HEK293 (cell line): ENCODE data around the gene KIF9.

ENCODE experiments used
- CTCF ChIA-PET: fragments of 350-600 bp; formaldehyde crosslinking; extraction: SDS; loops from one replicate; lab custom pipeline; 2021; ENCODE audit warnings: antibody characterized with exemption; lab: Yijun Ruan, JAX
- POLR2A ChIA-PET: fragments of 300-600 bp; formaldehyde crosslinking; extraction: SDS; loops from one replicate; lab custom pipeline; 2020; ENCODE audit warnings: antibody characterized with exemption, inconsistent platforms; lab: Yijun Ruan, JAX
- H3K27ac ChIP-seq: fragments of 200-500 bp; sonication (Bioruptor generic); 2 replicates; pipeline ENCODE4 v1.5.1; 2014; ENCODE audit warnings: low read depth, low read length, control low read depth, inconsistent platforms; ENCODE audit errors: extremely low read depth
- H3K36me3 ChIP-seq, 2 experiments: fragments of 200-500 bp in 1 of 2; sonication (Bioruptor generic) in 1 of 2; 1 replicate in 1 of 2; 2 replicates in 1 of 2; pipeline ENCODE4 v1.5.1; 2014 to 2017; ENCODE audit warnings: inconsistent platforms in 2 of 2, low read length in 2 of 2; ENCODE audit not compliant: control insufficient read depth in 2 of 2, insufficient read depth in 1 of 2
- H3K4me1 ChIP-seq: fragments of 200-500 bp; sonication (Bioruptor generic); 2 replicates; pipeline ENCODE4 v1.5.1; 2014; ENCODE audit warnings: mild to moderate bottlenecking, low read length, inconsistent platforms; ENCODE audit not compliant: control insufficient read depth, insufficient read depth
- H3K4me3 ChIP-seq: 2 replicates; pipeline ENCODE4 v1.5.1; 2011; ENCODE audit warnings: low read depth, mild to moderate bottlenecking, control low read depth, low read length, moderate library complexity
- H3K9me3 ChIP-seq: fragments of 200-500 bp; sonication (Bioruptor generic); 2 replicates; pipeline ENCODE4 v1.5.1; 2014; ENCODE audit warnings: low read depth, low read length, inconsistent platforms; ENCODE audit not compliant: control insufficient read depth, insufficient read depth
- BCL11A ChIP-seq: fragments of 450-650 bp; formaldehyde crosslinking; IDR thresholded peaks from 2 replicates; pipeline ENCODE4 v1.5.1; 2016; ENCODE audit warnings: low read depth, missing biosample characterization, missing genetic modification characterization
- KLF8 ChIP-seq: fragments of 450-650 bp; formaldehyde crosslinking; IDR thresholded peaks from 2 replicates; pipeline ENCODE4 v1.5.1; 2016; ENCODE audit warnings: missing biosample characterization, missing genetic modification characterization
- OSR2 ChIP-seq: fragments of 450-650 bp; formaldehyde crosslinking; IDR thresholded peaks from 2 replicates; pipeline ENCODE4 v1.5.1; 2016; ENCODE audit warnings: missing biosample characterization, missing genetic modification characterization
- PRDM1 ChIP-seq: fragments of 450-650 bp; formaldehyde crosslinking; IDR thresholded peaks from 2 replicates; pipeline ENCODE4; 2016; ENCODE audit warnings: missing biosample characterization, missing genetic modification characterization
- SALL2 ChIP-seq: fragments of 450-650 bp; formaldehyde crosslinking; IDR thresholded peaks from 2 replicates; pipeline ENCODE4 v1.5.0; 2017; ENCODE audit warnings: missing biosample characterization, mild to moderate bottlenecking, missing genetic modification characterization, borderline replicate concordance
- SP7 ChIP-seq: fragments of 450-650 bp; formaldehyde crosslinking; IDR thresholded peaks from 2 replicates; pipeline ENCODE4 v1.5.1; 2016; ENCODE audit warnings: missing biosample characterization, missing genetic modification characterization
- ZBTB20 ChIP-seq: fragments of 450-650 bp; formaldehyde crosslinking; IDR thresholded peaks from 2 replicates; pipeline ENCODE4 v1.5.1; 2016; ENCODE audit warnings: missing biosample characterization, missing genetic modification characterization
- ZBTB48 ChIP-seq: fragments of 450-650 bp; formaldehyde crosslinking; IDR thresholded peaks from 2 replicates; pipeline ENCODE4 v1.5.1; 2016; ENCODE audit warnings: missing biosample characterization, missing genetic modification characterization
- ZFP69B ChIP-seq: fragments of 450-650 bp; formaldehyde crosslinking; IDR thresholded peaks from 2 replicates; pipeline ENCODE4 v1.5.1; 2016; ENCODE audit warnings: missing biosample characterization, missing genetic modification characterization
- ZNF155 ChIP-seq: fragments of 450-650 bp; formaldehyde crosslinking; IDR thresholded peaks from 2 replicates; pipeline ENCODE4 v1.5.1; 2016; ENCODE audit warnings: missing biosample characterization, missing genetic modification characterization
- ZNF175 ChIP-seq: fragments of 450-650 bp; formaldehyde crosslinking; IDR thresholded peaks from 2 replicates; pipeline ENCODE4 v1.5.1; 2016; ENCODE audit warnings: missing biosample characterization, missing genetic modification characterization
- ZNF354C ChIP-seq: fragments of 450-650 bp; formaldehyde crosslinking; IDR thresholded peaks from 2 replicates; pipeline ENCODE4 v1.5.1; 2016; ENCODE audit warnings: missing biosample characterization, missing genetic modification characterization, low read depth, borderline replicate concordance
- ZNF416 ChIP-seq: fragments of 450-650 bp; formaldehyde crosslinking; IDR thresholded peaks from 2 replicates; pipeline ENCODE4 v1.5.1; 2016; ENCODE audit warnings: missing biosample characterization, missing genetic modification characterization
- ZNF514 ChIP-seq: fragments of 450-650 bp; formaldehyde crosslinking; IDR thresholded peaks from 2 replicates; pipeline ENCODE4 v1.5.1; 2016; ENCODE audit warnings: missing biosample characterization, missing genetic modification characterization
- ZNF600 ChIP-seq: fragments of 450-650 bp; formaldehyde crosslinking; IDR thresholded peaks from 2 replicates; pipeline ENCODE4 v1.5.1; 2016; ENCODE audit warnings: missing biosample characterization, missing genetic modification characterization
- ZNF610 ChIP-seq: fragments of 450-650 bp; formaldehyde crosslinking; IDR thresholded peaks from 2 replicates; pipeline ENCODE4 v1.5.1; 2016; ENCODE audit warnings: missing biosample characterization, missing genetic modification characterization, borderline replicate concordance
- ZNF76 ChIP-seq: fragments of 450-650 bp; formaldehyde crosslinking; IDR thresholded peaks from 2 replicates; pipeline ENCODE4; 2016; ENCODE audit warnings: low read depth, missing biosample characterization, missing genetic modification characterization, borderline replicate concordance
- ZNF785 ChIP-seq: fragments of 450-650 bp; formaldehyde crosslinking; IDR thresholded peaks from 2 replicates; pipeline ENCODE4 v1.5.1; 2016; ENCODE audit warnings: missing biosample characterization, missing genetic modification characterization
- ZNF792 ChIP-seq: fragments of 450-650 bp; formaldehyde crosslinking; IDR thresholded peaks from 2 replicates; pipeline ENCODE4 v1.5.1; 2016; ENCODE audit warnings: missing biosample characterization, missing genetic modification characterization
- TF ChIP-seq, protein P1 (sequence below): fragments of 450-650 bp; formaldehyde crosslinking; IDR thresholded peaks from 2 replicates; pipeline ENCODE4 v1.5.0; 2017; ENCODE audit warnings: missing biosample characterization, missing genetic modification characterization, borderline replicate concordance
- TF ChIP-seq, protein P2 (sequence below): fragments of 450-650 bp; formaldehyde crosslinking; IDR thresholded peaks from 2 replicates; pipeline ENCODE4 v1.5.1; 2016; ENCODE audit warnings: missing biosample characterization, missing genetic modification characterization
- TF ChIP-seq, protein P3 (sequence below): fragments of 450-650 bp; IDR thresholded peaks from 2 replicates; pipeline ENCODE4 v1.5.1; 2018; ENCODE audit warnings: missing biosample characterization, mild to moderate bottlenecking, missing genetic modification characterization
- TF ChIP-seq, protein P4 (sequence below): fragments of 450-650 bp; formaldehyde crosslinking; IDR thresholded peaks from 2 replicates; pipeline ENCODE4 v1.5.1; 2017; ENCODE audit warnings: missing biosample characterization, mild to moderate bottlenecking, missing genetic modification characterization, moderate library complexity
- TF ChIP-seq, protein P5 (sequence below): fragments of 450-650 bp; formaldehyde crosslinking; IDR thresholded peaks from 2 replicates; pipeline ENCODE4 v1.5.1; 2017; ENCODE audit warnings: missing biosample characterization, missing genetic modification characterization
- TF ChIP-seq, protein P6 (sequence below): fragments of 450-650 bp; formaldehyde crosslinking; optimal IDR thresholded peaks from 2 replicates; pipeline ENCODE3; 2016; ENCODE audit warnings: missing biosample characterization, mild to moderate bottlenecking, missing genetic modification characterization

The KIF9 gene

DNA sequence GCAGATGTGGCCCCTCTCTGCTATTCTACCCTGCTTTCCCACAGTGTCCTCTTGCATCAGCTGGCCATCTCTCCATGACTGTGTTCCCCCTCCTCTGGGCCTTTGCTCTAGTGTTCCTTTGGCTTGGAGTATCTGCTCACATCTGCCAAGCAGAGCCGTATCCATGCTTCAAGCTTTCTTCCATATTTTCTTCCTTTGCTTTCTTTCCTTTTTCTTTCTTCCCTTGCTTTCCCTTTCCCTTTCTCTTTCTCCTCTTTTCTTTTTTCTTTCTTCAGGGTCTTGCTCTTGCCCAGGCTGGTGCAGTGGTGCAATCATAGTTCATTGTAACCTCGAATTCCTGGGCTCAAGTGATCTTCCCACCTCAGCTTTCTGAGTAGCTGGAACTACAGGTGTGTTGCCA is 12.7 kb upstream of the KIF9 start:
- TF ChIP-seq, protein P1, sequence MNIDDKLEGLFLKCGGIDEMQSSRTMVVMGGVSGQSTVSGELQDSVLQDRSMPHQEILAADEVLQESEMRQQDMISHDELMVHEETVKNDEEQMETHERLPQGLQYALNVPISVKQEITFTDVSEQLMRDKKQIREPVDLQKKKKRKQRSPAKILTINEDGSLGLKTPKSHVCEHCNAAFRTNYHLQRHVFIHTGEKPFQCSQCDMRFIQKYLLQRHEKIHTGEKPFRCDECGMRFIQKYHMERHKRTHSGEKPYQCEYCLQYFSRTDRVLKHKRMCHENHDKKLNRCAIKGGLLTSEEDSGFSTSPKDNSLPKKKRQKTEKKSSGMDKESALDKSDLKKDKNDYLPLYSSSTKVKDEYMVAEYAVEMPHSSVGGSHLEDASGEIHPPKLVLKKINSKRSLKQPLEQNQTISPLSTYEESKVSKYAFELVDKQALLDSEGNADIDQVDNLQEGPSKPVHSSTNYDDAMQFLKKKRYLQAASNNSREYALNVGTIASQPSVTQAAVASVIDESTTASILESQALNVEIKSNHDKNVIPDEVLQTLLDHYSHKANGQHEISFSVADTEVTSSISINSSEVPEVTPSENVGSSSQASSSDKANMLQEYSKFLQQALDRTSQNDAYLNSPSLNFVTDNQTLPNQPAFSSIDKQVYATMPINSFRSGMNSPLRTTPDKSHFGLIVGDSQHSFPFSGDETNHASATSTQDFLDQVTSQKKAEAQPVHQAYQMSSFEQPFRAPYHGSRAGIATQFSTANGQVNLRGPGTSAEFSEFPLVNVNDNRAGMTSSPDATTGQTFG (tag by site-specific recombination): no peak
- TF ChIP-seq BCL11A (tag by site-specific recombination) (no peak), PRDM1 (peak; percentile 97), ZNF76 (tag by site-specific recombination) (no peak), ZNF175 (no peak), ZBTB20 (tag by site-specific recombination) (0 out of 2 replicates have a peak, but pooled peaks have one; percentile 41), SALL2 (no peak), ZBTB48 (tag by site-specific recombination) (no peak), OSR2 (no peak), ZNF792 (tag by site-specific recombination) (no peak), ZNF514 (tag by site-specific recombination) (no peak)
- TF ChIP-seq, protein P2, sequence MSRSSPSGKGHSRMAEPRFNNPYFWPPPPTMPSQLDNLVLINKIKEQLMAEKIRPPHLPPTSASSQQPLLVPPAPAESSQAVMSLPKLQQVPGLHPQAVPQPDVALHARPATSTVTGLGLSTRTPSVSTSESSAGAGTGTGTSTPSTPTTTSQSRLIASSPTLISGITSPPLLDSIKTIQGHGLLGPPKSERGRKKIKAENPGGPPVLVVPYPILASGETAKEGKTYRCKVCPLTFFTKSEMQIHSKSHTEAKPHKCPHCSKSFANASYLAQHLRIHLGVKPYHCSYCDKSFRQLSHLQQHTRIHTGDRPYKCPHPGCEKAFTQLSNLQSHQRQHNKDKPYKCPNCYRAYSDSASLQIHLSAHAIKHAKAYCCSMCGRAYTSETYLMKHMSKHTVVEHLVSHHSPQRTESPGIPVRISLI (tag by site-specific recombination): no peak
- TF ChIP-seq, protein P3, sequence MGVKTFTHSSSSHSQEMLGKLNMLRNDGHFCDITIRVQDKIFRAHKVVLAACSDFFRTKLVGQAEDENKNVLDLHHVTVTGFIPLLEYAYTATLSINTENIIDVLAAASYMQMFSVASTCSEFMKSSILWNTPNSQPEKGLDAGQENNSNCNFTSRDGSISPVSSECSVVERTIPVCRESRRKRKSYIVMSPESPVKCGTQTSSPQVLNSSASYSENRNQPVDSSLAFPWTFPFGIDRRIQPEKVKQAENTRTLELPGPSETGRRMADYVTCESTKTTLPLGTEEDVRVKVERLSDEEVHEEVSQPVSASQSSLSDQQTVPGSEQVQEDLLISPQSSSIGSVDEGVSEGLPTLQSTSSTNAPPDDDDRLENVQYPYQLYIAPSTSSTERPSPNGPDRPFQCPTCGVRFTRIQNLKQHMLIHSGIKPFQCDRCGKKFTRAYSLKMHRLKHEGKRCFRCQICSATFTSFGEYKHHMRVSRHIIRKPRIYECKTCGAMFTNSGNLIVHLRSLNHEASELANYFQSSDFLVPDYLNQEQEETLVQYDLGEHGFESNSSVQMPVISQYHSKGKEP (tag by site-specific recombination): no peak
- Histone ChIP-seq H3K9me3 (no peaks in the 10 kb centered on the region), H3K36me3 (peaks cover 0 to 14% of the 10 kb centered on the region in 2 experiments; a peak in 1 of 3 replicates), H3K4me1 (no peaks in the 10 kb centered on the region), H3K27ac (no peak overlapping the region), H3K4me3 (no peak overlapping the region)
- ChIA-PET CTCF (no interaction called here), POLR2A (no interaction called here)

DNA sequence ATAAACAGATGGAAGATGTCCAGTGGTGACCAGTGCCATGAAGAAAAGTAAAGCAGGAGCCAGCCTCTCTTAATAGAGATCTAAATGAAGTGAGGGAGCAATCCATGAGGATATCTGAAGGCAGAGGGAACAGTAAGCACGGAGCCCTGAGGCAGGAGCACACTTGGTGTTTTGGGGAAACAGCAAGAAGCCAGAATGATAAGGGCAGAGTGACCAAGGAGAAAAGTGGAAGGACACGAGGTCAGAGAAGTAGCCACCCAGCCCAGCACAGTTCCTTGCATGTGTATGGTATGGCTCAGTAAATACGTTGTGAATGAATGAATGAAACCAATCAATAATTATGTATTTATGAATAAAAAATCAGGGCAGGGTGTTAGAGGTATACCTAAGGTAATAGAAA is 11.8 kb upstream of the KIF9 start:
- ChIA-PET CTCF (no interaction called here), POLR2A (no interaction called here)
- H3K4me1 ChIP-seq: no peaks in the 10 kb centered on the region
- TF ChIP-seq ZNF76 (tag by site-specific recombination) (no peak), ZNF155 (tag by site-specific recombination) (no peak), ZNF785 (tag by site-specific recombination) (no peak), ZNF610 (no peak), ZNF354C (tag by site-specific recombination) (no peak), KLF8 (no peak), ZNF600 (tag by site-specific recombination) (no peak), ZFP69B (no peak), SP7 (tag by site-specific recombination) (no peak), ZNF416 (tag by site-specific recombination) (no peak)
- TF ChIP-seq, protein P4, sequence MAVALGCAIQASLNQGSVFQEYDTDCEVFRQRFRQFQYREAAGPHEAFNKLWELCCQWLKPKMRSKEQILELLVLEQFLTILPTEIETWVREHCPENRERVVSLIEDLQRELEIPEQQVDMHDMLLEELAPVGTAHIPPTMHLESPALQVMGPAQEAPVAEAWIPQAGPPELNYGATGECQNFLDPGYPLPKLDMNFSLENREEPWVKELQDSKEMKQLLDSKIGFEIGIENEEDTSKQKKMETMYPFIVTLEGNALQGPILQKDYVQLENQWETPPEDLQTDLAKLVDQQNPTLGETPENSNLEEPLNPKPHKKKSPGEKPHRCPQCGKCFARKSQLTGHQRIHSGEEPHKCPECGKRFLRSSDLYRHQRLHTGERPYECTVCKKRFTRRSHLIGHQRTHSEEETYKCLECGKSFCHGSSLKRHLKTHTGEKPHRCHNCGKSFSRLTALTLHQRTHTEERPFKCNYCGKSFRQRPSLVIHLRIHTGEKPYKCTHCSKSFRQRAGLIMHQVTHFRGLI (tag by site-specific recombination): no peak
- TF ChIP-seq, protein P5, sequence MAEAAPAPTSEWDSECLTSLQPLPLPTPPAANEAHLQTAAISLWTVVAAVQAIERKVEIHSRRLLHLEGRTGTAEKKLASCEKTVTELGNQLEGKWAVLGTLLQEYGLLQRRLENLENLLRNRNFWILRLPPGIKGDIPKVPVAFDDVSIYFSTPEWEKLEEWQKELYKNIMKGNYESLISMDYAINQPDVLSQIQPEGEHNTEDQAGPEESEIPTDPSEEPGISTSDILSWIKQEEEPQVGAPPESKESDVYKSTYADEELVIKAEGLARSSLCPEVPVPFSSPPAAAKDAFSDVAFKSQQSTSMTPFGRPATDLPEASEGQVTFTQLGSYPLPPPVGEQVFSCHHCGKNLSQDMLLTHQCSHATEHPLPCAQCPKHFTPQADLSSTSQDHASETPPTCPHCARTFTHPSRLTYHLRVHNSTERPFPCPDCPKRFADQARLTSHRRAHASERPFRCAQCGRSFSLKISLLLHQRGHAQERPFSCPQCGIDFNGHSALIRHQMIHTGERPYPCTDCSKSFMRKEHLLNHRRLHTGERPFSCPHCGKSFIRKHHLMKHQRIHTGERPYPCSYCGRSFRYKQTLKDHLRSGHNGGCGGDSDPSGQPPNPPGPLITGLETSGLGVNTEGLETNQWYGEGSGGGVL: no peak
- TF ChIP-seq, protein P6, sequence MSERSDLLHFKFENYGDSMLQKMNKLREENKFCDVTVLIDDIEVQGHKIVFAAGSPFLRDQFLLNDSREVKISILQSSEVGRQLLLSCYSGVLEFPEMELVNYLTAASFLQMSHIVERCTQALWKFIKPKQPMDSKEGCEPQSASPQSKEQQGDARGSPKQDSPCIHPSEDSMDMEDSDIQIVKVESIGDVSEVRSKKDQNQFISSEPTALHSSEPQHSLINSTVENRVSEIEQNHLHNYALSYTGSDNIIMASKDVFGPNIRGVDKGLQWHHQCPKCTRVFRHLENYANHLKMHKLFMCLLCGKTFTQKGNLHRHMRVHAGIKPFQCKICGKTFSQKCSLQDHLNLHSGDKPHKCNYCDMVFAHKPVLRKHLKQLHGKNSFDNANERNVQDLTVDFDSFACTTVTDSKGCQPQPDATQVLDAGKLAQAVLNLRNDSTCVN: no peak

More for the DNA sequence above, 11.8 kb upstream of the KIF9 start:
- Histone ChIP-seq H3K36me3 (peaks cover 0 to 18% of the 10 kb centered on the region in 2 experiments; a peak in 1 of 3 replicates), H3K27ac (no peak overlapping the region), H3K4me3 (no peak overlapping the region), H3K9me3 (no peaks in the 10 kb centered on the region)
